Stimulated activated CD4-positive, alpha-beta T cell treated with anti-CD3 and anti-CD28 coated beads, Interleukin-15, amount 100 ng/mL, for 24 hours (primary cell): ENCODE data around the gene BOLA1.

Experiments used
- DNase-seq: peaks from one replicate; pipeline ENCODE4 v3.0.0-alpha.2; 2020

BOLA1 gene

DNA sequence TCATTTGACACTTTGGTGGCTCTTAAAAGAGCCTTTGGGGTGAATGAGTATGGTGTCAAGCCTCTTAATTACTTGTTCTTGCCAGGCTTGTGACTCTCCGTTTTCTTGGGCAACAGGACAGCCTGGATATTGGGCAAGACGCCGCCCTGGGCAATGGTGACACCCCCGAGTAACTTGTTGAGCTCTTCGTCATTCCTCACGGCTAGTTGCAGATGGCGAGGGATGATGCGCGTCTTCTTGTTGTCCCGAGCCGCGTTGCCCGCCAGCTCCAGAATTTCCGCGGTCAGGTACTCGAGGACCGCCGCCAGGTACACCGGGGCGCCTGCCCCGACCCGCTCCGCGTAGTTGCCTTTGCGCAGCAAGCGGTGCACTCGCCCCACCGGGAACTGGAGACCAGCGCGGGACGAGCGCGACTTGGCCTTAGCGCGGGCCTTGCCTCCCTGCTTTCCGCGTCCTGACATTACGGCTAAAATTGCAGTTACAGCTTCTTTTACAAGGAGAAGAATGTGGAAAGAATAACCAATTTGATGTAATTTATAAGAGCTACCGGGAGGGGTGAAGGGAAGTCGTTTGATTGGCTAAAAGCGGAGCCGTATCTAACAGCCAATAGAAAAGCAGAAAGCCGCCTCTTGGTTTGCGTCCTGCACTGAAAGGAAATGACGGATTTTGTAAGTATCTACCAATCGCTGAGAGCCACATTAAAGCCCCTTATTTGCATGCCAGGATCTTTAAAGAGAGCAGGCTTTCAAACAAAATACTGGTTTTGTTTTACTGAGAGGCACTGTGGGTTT is 11.7 kb upstream of the BOLA1 start:
- peak; percentile 79 for DNase-seq

DNA sequence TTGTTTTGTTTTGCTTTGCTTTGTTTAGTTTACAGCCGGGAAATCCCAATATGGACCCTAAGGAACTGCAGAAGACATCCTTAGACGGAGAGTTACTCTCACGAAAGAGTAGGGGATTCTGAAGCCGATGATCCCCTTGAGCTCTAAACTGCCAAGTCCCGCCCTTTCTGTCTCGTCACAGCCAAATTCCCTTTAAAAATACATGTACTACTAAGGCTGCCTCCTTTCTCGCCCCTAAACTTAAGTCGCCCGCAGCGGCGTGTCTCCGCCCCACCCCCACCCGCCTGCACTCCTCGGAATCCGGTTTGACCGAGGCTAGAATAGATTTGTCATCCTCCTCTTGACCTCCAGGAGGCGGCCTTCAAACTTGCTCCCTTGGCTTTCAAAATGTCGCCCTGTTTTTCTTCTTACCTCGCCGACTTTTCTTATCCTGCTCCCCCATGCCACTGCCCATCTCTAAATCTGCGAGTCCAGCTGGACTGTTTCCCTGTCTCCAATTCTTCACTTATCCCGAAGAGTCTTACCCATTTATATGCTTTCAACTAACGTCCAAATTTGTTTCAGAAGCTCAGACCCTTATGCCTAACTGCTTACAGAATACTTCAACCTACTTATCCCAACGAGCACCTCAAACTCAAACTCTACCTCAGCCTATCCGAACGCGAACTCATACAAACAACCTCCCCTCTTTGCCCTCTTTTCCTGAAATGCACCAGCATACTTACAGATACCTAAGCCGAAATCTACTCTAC is 10.9 kb upstream of the BOLA1 start:
- peak; percentile 89 for DNase-seq

DNA sequence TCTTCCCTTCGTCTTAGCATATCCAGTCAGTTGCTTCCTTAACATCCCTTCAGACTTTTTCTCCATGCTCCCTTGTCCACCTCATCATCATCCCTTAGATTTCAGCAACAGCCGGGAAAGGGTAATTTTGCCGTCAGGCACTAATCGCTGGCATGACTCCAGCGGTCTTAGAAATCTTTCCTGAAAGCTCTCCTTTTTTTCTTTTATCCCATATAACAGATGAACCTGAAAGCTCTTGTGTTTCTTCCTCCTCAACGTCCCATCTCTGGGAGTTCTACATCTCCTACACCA is 10.4 kb upstream of the BOLA1 start:
- no peak for DNase-seq

DNA sequence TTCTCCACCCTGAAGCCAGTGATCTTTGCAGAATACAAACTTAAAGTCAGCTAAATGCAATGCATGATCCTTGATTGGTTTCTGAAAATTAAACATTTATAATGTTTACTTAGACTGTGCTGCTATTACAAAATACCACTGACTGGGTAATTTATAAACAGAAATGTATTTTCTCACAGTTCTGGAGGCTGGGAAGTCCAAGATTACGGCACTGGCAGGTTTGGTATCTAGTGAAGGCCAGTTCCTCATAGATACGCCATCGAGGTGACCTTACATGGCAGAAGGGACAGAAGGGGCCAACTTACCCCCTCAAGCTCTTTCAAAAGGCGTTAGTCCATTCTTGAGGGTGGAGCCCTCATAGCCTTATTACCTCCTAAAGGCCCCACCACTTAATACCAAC is 2.8 kb upstream of the BOLA1 start:
- DNase-seq = no peak

DNA sequence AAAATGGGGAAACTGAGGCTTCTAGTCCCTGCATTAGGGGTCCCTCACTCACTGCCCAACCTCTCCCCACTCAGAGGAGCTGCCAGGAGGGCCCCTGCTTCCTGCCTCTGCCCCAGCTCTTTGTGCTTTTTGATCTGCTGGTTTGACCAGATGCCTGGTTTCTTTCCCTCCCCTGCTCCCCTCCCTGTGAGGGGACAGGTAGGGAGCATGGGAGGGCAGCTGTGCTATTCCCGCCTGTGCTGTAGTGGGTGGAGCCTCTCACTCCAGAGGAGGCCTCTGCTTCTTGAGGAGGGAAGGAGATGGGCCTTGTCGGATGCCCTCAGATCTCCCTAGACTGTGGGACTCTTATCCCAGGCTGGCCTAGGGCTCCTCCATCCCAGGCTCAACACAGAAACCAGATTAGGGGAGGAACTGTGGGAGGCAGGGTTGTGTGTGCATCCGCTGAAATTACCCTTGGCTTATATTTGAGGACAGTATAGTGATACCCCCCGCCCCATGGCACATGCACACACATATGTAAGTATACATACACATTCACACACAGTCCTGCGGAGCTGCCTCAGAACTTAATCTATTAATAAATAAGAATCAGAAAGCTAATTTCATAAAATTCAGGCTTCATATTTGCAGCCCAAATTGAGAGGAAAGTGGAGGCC is 4.6 kb downstream of the BOLA1 start:
- DNase-seq = no peak

DNA sequence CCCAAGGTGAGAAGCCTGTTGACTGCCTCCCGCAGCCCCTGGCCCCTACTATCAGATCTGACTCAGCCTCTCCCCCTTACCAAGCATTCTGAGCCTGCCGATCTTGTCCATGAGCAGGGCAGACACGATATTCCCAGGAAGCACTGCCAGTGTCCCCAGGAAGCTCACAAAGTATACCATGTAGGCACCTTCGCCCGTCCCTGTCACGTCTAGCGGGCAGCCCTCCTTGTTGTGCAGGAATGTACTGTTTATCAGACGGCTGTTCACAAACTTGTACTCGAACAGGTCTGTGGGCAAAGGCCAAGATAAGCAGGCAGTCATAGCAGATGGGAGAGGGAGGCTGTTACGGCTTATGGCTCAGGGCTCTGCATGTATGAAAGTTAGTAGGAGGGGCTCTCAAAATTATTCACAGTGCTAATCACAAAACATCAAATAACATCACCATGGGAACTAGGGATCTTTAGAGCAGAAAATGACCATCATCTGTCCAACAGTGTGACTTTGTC is 7.3 kb downstream of the BOLA1 start:
- DNase-seq = no peak

DNA sequence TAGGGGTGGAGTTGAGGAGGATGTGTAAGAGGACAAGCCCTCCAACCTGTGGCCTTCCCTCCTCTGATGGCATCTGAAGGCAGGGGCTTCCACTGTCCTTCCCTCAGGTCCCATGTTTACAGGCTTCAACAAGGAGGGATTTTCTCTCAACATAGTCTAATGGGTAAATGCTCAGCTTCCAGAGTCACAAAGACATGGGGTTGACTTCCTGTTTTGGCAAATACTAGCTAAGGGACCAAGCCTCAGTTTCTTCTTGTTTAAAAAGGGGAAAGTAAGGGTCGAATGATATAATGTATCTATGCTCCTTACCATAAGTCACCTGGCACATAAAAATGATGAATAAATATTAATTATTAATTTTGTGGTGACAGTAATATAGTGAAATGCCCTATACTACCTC is 15.2 kb downstream of the BOLA1 start:
- DNase-seq = no peak

DNA sequence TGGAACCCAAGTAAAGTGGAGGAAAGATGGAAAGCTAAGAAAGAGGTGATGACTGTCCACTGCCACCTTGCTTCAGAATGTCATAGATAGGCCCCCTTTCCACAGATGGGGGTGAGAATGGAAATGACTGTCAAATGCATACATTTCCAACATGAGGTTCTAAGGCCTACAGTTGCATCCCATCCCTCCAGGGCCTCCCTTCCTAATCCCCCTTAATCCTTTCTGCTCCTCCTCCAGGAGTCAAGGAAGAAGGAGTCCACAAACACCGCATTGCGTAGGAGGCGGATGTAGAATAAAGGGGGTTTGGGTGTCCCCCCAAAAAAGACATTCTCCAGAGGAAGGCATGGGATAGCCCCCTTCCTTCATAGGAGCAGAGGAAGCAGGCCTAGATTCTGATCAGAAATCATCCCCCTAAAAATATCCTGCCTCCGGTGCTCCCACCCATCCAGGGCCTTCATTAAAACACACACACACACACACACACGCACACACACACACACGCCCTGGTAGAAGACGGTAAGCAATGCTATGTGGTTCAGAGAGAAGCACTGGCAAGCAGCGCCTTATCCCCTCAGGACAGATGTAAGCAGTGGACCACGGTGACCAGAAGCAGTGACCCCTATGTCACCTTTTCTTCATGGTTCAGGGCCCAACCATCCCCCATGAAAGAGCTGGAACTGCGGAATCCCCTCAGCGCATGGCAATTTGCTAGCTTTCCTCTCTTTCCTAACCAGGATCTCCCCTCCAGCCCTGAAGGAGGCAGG is 16.2 kb downstream of the BOLA1 start:
- DNase-seq = no peak

DNA sequence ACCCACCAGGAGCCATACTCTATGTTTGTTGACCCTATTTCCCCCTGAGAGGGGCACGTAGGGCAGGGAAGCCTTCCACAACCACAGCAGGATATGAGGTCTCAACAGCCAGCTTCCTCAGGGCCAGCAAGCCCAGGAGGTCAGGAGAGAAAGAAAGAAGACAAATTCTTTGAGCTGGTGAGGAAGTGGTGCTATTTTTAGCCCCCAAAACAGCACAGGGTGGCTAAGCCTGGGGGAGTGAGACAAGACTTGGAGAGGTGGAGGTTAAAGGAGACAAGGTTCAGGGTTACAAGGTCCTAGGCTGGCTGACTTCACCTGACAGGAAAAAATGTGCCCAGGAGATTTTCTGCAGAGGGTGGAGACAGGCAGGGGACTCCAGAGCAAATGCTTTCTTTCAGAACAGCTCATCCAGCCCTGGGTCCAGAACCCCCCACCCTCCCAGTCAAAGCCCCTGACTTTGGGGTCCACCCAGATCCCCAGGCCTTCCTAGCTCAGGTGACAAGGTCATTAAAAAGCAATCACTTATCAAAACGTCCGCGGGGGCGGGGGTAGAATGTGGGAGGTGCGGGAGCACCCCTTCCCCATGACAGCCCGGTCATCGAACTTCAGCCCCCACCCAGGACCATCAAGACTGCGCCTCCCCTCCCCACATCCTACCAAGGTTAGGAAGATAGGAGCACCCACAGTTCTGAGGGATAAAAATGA is 17.0 kb downstream of the BOLA1 start:
- DNase-seq = no peak

DNA sequence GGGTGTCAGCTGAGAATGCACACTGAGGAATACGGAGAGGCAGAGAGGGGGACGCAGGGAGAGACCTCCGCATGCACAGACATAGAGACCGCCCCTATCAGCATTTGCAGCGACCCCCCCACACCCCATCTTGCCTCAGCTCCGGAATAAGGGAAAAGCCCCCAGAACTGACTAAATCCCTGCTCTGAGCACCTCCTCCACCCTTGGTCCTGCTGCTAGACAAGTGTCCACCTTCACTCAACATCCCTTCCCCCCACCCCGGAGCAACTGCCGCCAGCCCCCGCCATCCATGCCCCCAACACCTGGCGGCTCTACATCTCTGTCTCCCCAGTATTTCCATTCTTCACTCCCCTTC is 17.5 kb downstream of the BOLA1 start:
- DNase-seq = no peak

DNA sequence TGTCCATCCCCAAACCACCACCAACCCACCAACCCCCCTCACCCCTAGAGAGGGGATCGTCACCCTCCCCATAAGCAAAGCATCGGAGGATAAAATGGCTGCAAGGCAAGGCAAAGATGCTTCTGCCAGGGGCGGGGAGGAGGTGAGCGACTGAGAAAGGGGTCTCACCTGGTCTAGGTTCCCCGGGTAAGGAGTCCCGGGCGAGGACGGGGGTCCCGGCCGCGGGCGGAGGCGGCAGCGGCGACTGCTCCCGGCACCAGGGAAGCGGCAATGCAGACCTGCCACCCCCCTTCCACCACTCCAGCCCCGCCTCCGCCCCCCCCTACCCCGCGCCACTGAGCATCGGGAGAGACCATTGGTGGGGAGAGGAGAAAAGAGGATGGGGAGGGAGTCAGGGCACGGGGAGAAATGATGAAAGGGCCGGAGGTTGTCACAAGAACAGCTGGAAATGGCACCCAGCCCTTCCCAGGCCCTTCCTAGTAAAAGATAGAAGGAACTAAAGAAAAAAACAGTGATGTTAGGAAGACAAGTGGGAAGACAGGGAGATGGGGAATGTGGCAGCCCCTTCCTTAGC is 18.3 kb downstream of the BOLA1 start, which contains the start of gene SV2A:
TSS of gene SV2A (minus strand) at position 274 of the 574 bp plus-strand sequence. CDS start 4,004 bp downstream, outside the sequence.
- peak; percentile 62 for DNase-seq

DNA sequence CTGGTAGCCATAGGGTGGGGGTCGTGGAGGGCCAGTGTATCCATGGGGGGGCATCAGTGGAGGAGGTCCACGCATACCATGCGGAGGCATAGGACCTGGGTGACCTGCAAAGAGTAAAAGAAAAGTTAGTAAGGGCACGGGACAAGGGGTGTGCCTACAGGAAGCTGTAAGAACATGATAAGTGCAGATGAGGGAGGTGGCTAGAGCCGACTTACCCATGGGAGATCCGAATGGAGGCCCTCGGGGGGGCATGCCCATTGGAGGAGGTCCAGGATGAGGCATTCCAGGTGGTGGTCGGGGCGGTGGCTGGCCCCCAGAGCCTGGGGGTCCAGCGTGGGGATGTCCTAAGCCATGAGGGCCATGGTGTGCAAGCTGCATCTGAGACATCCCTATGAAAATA is 24.3 kb downstream of the BOLA1 start:
- DNase-seq = no peak

DNA sequence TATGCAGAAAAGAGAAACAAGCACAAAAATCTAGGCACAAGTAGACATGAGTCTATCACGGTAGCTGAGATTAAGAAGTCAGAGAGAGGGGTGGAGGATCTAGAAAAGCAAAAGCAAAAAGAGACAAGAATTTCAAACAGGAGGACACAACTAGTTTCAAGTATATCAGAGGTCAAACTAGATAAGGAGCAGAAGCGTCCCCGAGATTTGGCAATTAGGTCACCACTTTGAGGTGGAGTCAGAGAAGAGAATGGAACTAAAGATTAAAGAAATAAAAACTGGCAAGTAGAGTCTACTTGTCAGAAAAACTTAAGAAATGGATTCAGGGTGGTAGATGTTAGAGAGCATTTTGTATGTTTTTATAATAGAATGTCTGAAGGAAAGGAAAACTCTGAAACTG is 26.0 kb downstream of the BOLA1 start:
- DNase-seq = no peak

DNA sequence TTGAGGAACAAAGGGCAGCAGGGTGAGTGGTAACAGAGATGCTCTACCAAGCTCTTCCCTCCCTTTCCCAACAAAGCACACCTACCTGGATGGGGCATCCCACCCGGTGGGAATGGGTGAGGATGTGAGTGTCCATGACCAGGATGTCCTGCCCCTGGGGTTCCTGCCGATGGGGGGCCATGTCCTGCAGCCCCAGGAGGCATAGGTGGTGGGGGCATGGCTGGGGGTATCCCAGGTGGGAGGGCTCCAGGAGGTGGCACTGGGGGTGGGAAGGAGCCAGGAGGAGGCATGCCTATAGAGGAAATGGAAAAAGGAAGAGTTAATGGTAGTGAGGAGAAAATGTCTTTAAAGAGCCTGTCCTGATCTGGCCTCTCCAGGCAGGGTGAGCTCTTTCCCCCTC is 26.4 kb downstream of the BOLA1 start:
- no peak for DNase-seq

DNA sequence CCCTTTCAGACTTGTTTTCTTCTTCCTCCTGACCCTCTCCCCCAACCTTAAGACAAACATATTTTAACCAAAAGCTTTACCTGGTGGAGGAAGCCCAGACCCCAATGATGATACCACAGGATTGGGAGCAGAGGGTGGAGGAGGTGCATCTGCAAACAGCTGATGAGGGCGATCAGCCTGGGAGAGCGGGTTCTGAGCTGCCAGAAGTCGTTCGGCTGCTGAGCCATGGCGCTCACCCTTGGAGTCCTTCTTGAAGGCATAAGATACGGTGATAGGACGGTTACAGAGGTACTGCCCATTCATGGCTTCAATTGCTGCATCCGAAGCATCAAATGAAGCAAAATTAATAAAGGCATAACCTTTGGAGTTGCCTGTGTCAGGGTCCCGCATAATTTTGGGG is 26.9 kb downstream of the BOLA1 start:
- DNase-seq = no peak

DNA sequence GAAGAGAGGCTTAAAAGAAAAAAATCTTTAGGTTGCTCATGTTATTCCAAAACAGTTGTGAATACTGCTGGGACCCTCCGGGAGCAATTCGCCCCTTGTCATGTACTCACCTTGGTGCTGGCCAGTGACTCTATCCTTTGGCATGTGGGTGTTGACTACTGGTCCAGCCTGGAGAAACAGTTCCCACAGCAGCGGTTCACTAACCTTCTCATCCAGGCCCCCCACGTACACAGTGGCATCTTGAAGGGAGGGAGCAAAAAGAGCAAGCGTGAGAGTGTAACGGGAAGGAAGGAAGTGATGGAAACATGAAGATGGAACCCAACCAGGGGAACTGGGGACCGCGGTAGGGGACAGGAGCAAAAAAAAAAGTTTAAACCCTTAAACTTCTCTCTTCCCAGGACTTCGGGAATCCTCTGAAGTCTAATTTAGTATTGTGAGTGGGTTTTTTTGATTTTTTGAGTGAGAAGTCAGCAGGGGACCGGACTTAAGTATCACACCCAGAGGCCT is 27.7 kb downstream of the BOLA1 start:
- no peak for DNase-seq

DNA sequence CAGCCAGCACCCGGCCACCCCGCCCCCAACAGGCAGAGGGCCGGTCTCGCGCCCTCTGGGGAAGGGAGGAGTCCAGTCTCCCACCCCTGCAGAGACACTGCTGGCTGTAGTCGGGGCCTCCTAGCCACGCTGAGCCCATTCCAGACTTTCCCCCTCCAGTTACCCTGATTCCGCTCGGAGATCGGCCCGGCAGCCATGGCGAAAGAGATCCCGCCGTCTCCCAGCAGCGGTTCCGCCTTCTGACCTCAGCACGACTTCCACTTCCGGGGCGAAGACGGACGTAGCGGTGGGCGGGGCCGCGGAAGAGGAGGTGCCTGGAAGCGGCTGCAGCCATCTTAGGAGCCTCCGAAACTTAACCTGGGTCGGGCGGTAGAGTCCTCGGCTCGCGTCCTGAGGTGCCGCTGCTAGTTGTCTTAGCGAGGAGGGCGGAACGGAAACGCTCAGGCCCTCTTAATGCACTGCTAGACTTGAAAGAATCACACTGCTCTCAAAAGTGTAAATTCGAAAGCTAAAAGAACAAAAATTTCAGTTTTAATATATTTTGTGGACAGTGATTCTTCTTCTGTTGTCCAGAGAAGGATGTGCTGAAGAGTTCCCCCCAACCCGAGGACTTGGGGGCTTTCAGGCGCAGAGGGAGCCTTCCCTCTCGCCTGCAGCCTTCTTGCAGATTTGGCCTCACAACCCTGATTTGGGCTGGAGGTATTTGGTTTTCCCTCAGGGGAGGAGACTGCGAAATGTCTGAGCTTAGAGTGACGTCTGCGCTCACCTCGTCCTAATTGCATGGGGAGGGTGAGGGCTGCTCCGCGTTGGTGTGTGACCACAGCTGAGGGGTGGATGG is 28.4 kb downstream of the BOLA1 start, which contains the start of gene SF3B4:
TSS of gene SF3B4 (minus strand) at position 241 of the 838 bp plus-strand sequence. CDS start at position 197, 44 bp downstream.
- peak; percentile 96 for DNase-seq

DNA sequence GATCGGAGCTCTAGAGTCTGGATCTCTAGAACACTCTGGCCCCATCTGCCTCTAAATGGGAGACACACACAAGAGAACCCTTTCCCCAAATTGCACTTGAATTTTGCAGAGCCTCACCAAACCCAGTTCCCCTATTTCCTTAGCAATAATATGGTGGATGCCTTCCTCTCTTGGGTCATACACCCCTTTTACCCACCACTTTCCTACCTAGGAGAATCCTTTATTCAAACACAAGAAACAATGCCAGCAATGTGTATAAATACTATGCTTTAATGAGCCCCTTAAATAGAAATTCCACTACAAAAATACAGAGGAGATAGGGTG is 29.0 kb downstream of the BOLA1 start:
- DNase-seq = no peak

DNA sequence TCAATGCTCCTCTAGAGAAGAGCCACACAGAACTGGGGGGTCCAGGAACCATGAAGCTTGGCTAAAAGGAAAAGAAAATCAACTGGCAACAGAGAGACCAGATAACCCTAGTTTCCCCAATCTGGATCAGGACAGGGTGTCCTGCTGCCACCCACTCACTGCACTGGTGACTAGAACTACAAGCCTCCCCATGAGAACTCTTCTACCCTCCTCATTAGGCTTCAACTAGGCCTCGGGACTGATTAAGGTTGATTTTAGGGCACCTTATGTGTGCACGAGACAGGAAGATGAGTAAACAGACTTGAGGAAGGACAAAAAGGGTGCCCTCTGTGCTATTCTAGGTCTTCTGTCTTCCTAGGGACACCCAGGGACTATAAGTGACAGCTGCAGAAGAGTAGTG is 30.5 kb downstream of the BOLA1 start:
- no peak for DNase-seq

DNA sequence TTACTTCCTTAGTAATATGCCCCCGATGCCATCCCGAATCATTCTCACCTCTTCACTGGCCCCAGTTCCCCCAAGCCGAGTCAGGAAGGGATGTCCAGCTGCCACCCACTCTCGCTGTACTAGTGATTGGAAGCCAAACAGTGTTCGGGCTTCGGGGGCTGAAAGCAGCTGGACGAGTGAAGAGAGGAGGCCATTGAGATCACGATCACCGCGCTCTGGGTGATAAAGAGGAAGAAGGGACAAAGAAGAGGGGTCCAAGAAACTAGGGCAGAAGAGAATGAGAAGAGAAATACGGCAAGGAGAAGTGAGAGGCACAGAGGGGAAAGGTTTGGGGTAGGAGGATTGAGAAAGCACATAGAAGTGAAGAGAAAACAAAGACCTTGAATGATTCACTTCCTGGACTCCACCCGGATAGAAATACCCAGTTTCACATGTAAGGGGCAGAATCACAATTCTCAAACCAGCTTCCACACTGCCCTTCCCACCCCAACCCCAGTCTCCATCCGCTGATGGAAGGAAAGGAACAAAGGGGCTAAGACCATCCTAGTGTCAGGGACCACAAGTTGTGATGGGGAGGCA is 31.9 kb downstream of the BOLA1 start:
- no peak for DNase-seq

DNA sequence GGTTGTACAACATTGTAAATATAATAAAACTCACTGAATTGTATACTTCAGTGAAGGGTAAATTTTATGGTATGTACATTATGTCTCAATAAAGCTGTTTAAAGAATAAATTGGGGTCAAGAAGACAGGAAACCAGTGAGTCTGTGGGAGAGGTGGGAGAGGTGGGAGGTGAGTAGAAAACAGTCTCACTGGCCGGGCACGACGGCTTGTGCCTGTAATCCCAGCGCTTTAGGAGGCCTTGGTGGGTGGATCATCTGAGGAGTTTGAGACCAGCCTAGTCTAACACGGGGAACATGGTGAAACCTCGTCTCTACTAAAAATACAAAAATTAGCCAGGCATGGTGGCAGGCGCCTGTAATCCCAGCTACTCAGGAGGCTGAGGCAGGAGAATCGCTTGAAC is 33.1 kb downstream of the BOLA1 start:
- no peak for DNase-seq
